Lung (tissue), 12 donors: ENCODE measurements around the gene EPC1. TPM values are rescaled to one million over a fixed set of nuclear protein-coding genes. Genes with fewer than 3 reads are reported as not detected.

Experiments
- ATAC-seq: fragments of 200-7000 bp; cut with Tn5 transposase; one replicate; pipeline ENCODE4 v1.9.1; 2020; ENCODE audit warnings: moderate number of reproducible peaks; ENCODE audit not compliant: insufficient read depth, low FRiP score
- DNase-seq, 3 donors: peaks; one replicate each; pipeline ENCODE4 v3.0.0-alpha.2; 2013 to 2017
- H3K27ac ChIP-seq, 2 donors: one replicate each; pipeline ENCODE4 v1.5.1; 2013; ENCODE audit warnings: mild to moderate bottlenecking in 2 of 2, moderate library complexity in 2 of 2, control low read depth in 1 of 2, inconsistent platforms in 1 of 2, low read depth in 1 of 2, low read length in 1 of 2
- H3K27me3 ChIP-seq, 3 donors: one replicate each; pipeline ENCODE4 v1.5.1; 2013; ENCODE audit warnings: low read length in 2 of 3; ENCODE audit not compliant: control insufficient read depth in 3 of 3, insufficient read depth in 3 of 3
- H3K36me3 ChIP-seq, 4 donors: one replicate each; pipeline ENCODE4 v1.5.1; 2013; ENCODE audit warnings: low read length in 4 of 4, mild to moderate bottlenecking in 1 of 4, moderate library complexity in 1 of 4; ENCODE audit not compliant: control insufficient read depth in 4 of 4, insufficient read depth in 4 of 4
- H3K4me1 ChIP-seq, 5 donors: one replicate each; pipeline ENCODE4 v1.5.1; 2013; ENCODE audit warnings: low read length in 5 of 5, mild to moderate bottlenecking in 2 of 5, moderate library complexity in 1 of 5; ENCODE audit not compliant: control insufficient read depth in 5 of 5, insufficient read depth in 5 of 5
- H3K4me3 ChIP-seq: one replicate; pipeline ENCODE4 v1.5.1; 2013; ENCODE audit warnings: mild to moderate bottlenecking, control low read depth, moderate library complexity
- H3K9ac ChIP-seq, 2 donors: one replicate each; pipeline ENCODE4 v1.5.1; 2013; ENCODE audit warnings: low read length in 2 of 2, control low read depth in 1 of 2; ENCODE audit not compliant: insufficient read depth in 1 of 2
- H3K9me3 ChIP-seq, 4 donors: one replicate each; pipeline ENCODE4 v1.5.1; 2013; ENCODE audit warnings: low read length in 3 of 4, mild to moderate bottlenecking in 1 of 4, moderate library complexity in 1 of 4; ENCODE audit not compliant: control insufficient read depth in 4 of 4, insufficient read depth in 3 of 4
- CTCF ChIP-seq: IDR thresholded peaks from 2 replicates; pipeline ENCODE4 v1.5.1; 2012; ENCODE audit warnings: mild to moderate bottlenecking; ENCODE audit errors: control extremely low read depth, extremely low read depth
- WGBS, 2 donors: extraction: QIAGEN DNeasy Blood & Tissue Kit; methylation state at CpG; one replicate each; pipeline ENCODE4 v1.1.7; 2013; 5-methylcytosine and 5-hydroxymethylcytosine counted together
- polyA plus RNA-seq, 2 donors: library from polyadenylated mRNA; stranded (reverse); fragments of 200-250 nt; gene quantifications; one replicate each; pipeline ENCODE4 v1.2.1, GENCODE V29; 2013
- total RNA-seq, 2 donors: library from RNA; depleted of rRNA in 1 of 2; stranded (reverse); fragments of >200 nt in 1 of 2; gene quantifications; one replicate each; pipeline ENCODE4 v1.2.1, GENCODE V29; 2014 to 2021
- donor health status: control.
- donor health status: control.
- donor health status: Bipolar disorder and iron deficiency.
- donor health status: healthy.
- donor health status: DM: yes; HTN: yes; CAD: no.

The EPC1 gene
- total and polyA plus RNA-seq, 4 donors = 13.2 to 109 (median 26.0) TPM

GRCh38 chr10:32329061-32329460 is 17.9 kb downstream of the EPC1 start:
- WGBS, 2 donors = 75 to 81% methylated on average over 1 of the region's 1 CpG
- DNase-seq (no peak), ATAC-seq (no peak)
- peaks cover 12 to 48% (median 34%) of the 10 kb centered on the region in 5 donors for H3K4me1 ChIP-seq
- no peaks in the 10 kb centered on the region for H3K27me3 ChIP-seq
- peaks cover 0 to 14% (median 1%) of the 10 kb centered on the region in 4 donors for H3K36me3 ChIP-seq
- H3K9me3 ChIP-seq = no peaks in the 10 kb centered on the region
- H3K27ac ChIP-seq = no peak overlapping the region
- no peak for TF ChIP-seq CTCF
- H3K9ac ChIP-seq = no peak overlapping the region
- no peak overlapping the region for H3K4me3 ChIP-seq

GRCh38 chr10:32328499-32328898 is 18.5 kb downstream of the EPC1 start:
- Histone ChIP-seq H3K4me3 (no peak overlapping the region), H3K36me3 (peaks cover 0 to 10% (median 0%) of the 10 kb centered on the region in 4 donors), H3K27me3 (no peaks in the 10 kb centered on the region), H3K9ac (no peak overlapping the region), H3K4me1 (peaks cover 12 to 43% (median 28%) of the 10 kb centered on the region in 5 donors), H3K27ac (no peak overlapping the region), H3K9me3 (no peaks in the 10 kb centered on the region)
- 57 to 63% methylated on average over 3 of the region's 3 CpGs for WGBS, 2 donors
- ATAC-seq (no peak), DNase-seq (no peak)
- no peak for TF ChIP-seq CTCF

GRCh38 chr10:32327364-32327691 is 19.6 kb downstream of the EPC1 start:
- no peak for ATAC-seq

More at GRCh38 chr10:32327364-32327691, 19.6 kb downstream of the EPC1 start:
- Histone ChIP-seq H3K36me3 (peaks cover 0 to 9% (median 0%) of the 10 kb centered on the region in 4 donors), H3K9me3 (no peaks in the 10 kb centered on the region), H3K27ac (no peak overlapping the region), H3K4me1 (peaks cover 4 to 39% (median 23%) of the 10 kb centered on the region in 5 donors), H3K9ac (no peak overlapping the region), H3K4me3 (no peak overlapping the region), H3K27me3 (no peaks in the 10 kb centered on the region)
- 40 to 55% methylated on average over 1 of the region's 1 CpG for WGBS, 2 donors
- no peak for TF ChIP-seq CTCF
- peak in 1 of 3 donors; percentile 37 for DNase-seq
